ENCODE measurements around the gene MARF1. TPM values are rescaled to one million over a fixed set of nuclear protein-coding genes. Genes with fewer than 3 reads are reported as not detected.

Gene MARF1
- total and polyA plus RNA-seq, 2 of the 8 experiments (the other 6 are each of a cell fraction or from before 2014, with no cell fraction given) = 5.6 to 31.4 TPM

DNA sequence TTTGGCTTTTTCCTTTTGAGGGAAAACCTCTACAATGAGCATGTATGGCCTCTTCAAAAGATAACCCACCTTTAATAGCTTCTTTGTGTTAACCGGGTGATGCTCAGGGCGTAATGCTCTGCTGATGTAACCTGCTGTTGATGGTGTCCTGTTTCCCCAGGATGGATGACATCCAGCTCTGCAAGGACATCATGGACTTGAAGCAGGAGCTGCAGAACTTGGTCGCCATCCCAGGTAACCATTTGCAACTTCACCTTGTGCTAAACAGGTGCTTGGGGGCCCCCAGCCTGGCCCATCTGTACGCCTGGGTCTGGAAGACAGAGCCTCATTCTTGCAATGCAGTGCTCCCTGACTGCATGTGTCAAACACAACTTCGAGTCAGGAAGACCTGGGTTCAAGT lies 75.1 kb downstream of the MARF1 start:
- Histone ChIP-seq H3K23me2 (ENCODE audit: low read depth, low read length) (no peaks in the 10 kb centered on the region), H4K91ac (replicated peaks; ENCODE audit: insufficient read length, low read length) (no peak overlapping the region), H3K79me2 (ENCODE audit: control insufficient read depth in 1 of 2, insufficient read depth in 2 of 2, low read length in 2 of 2) (no peaks in the 10 kb centered on the region), H2BK12ac (ENCODE audit: low read depth, low read length) (no peak overlapping the region), H2BK20ac (ENCODE audit: low read length) (no peak overlapping the region), H4K20me1 (replicated peaks in 1 of 2; ENCODE audit: control insufficient read depth in 1 of 2, insufficient read depth in 2 of 2, low read length in 2 of 2) (peaks cover 0 to 3% of the 10 kb centered on the region in 2 experiments), H2AK5ac (ENCODE audit: low read depth, low read length) (no peak overlapping the region), H3K79me1 (ENCODE audit: low read depth, low read length) (no peaks in the 10 kb centered on the region), H3K27me3 (replicated peaks in 1 of 4; ENCODE audit: control insufficient read depth in 3 of 4, extremely low read depth in 1 of 4, insufficient read depth in 3 of 4, low read length in 3 of 4) (no peaks in the 10 kb centered on the region), H3K56ac (replicated peaks; ENCODE audit: insufficient read length, low read depth, low read length) (no peak overlapping the region), H3K4me3 (ENCODE audit: extremely low read depth in 1 of 4, insufficient read depth in 2 of 4, low read depth in 3 of 4, low read length in 4 of 4) (no peak overlapping the region), H3K4me1 (replicated peaks in 1 of 4; ENCODE audit: control insufficient read depth in 3 of 4, insufficient read depth in 4 of 4, low read length in 3 of 4) (peaks cover 2 to 10% (median 4%) of the 10 kb centered on the region in 4 experiments; a peak in 3 of 7 replicates), H3K9ac (replicated peaks in 1 of 4; ENCODE audit: extremely low read depth in 1 of 4, low read depth in 3 of 4, low read length in 3 of 4) (no peak overlapping the region), H3K18ac (ENCODE audit: extremely low read depth, low read length) (no peak overlapping the region), H3K36me3 (ENCODE audit: control insufficient read depth in 2 of 4, insufficient read depth in 4 of 4, low read length in 3 of 4) (no peaks in the 10 kb centered on the region), H3K9me3 (ENCODE audit: insufficient read depth in 2 of 2, low read depth in 1 of 2, low read length in 1 of 2) (no peaks in the 10 kb centered on the region), H3K4me2 (ENCODE audit: insufficient read depth in 1 of 2, low read depth in 2 of 2, low read length in 2 of 2) (no peak overlapping the region), H2BK5ac (ENCODE audit: low read depth, low read length) (no peak overlapping the region), H3K14ac (ENCODE audit: insufficient read length) (no peak overlapping the region), H2BK15ac (ENCODE audit: low read length) (no peak overlapping the region), H4K8ac (ENCODE audit: extremely low read depth, insufficient read depth, low read length) (no peak overlapping the region), H2AFZ (ENCODE audit: low read length) (no peak overlapping the region), H3K23ac (ENCODE audit: insufficient read length) (no peak overlapping the region), H2BK120ac (replicated peaks; ENCODE audit: low read depth, low read length) (no peak overlapping the region), H3K4ac (replicated peaks; ENCODE audit: insufficient read length, low read depth, low read length) (no peak overlapping the region), H4K5ac (ENCODE audit: insufficient read length, low read depth, low read length) (no peak overlapping the region), H3K27ac (ENCODE audit: low read depth, low read length) (no peak overlapping the region)
- CTCF ChIA-PET (ENCODE audit: partially characterized antibody) = interaction anchor here (0.5 to 1.4 kb wide), 3 partner anchors 12 to 133 kb away, joined by 3 to 4 read pairs (median 4); no protein-coding TSS in a partner anchor
- WGBS, 2 experiments (ENCODE audit: extremely low coverage in 1 of 2, insufficient coverage in 1 of 2, insufficient read length in 1 of 2, insufficient replicate concordance in 2 of 2, low coverage in 1 of 2, low lambda C conversion rate in 2 of 2, missing lambda C conversion rate in 1 of 2) = 89% methylated on average over 5 of the region's 5 CpGs; no CpG with 5 or more reads in 1 of the 2 experiments
- DNase-seq (ENCODE audit: low read depth in 1 of 2, low spot score in 2 of 2) (no peak), FAIRE-seq (no peak)
- POLR2A ChIA-PET (ENCODE audit: partially characterized antibody) = interaction anchor here (0.6 kb wide), 1 partner anchor 189 kb away, joined by 3 read pairs; no protein-coding TSS in a partner anchor
- TF ChIP-seq KDM5A (IDR thresholded peaks at IDR 0.05; ENCODE audit: low read length) = no peak
- no peak for TF ChIP-seq SRF (IDR thresholded peaks at IDR 0.05; ENCODE audit: low read depth, low read length)
- no peak for TF ChIP-seq POLR2A (IDR thresholded peaks at IDR 0.05; ENCODE audit: control extremely low read depth in 1 of 2, low read depth in 2 of 2, low read length in 2 of 2)
- no peak for TF ChIP-seq RBBP5 (IDR thresholded peaks at IDR 0.05; ENCODE audit: borderline replicate concordance, low read depth, low read length)
- TF ChIP-seq CREB1 (IDR thresholded peaks at IDR 0.05) = no peak
- TF ChIP-seq TBP (IDR thresholded peaks at IDR 0.05; ENCODE audit: low read depth, low read length) = no peak
- TF ChIP-seq BRCA1 (IDR thresholded peaks at IDR 0.05; ENCODE audit: low read depth, low read length) = no peak
- no peak for TF ChIP-seq NRF1 (IDR thresholded peaks at IDR 0.05; ENCODE audit: low read depth, low read length)
- TF ChIP-seq SIRT6 (IDR thresholded peaks at IDR 0.05; ENCODE audit: low read length) = no peak
- TF ChIP-seq PHF8 (conservative IDR thresholded peaks at IDR 0.05; ENCODE audit: low read depth, low read length) = no peak
- no peak for TF ChIP-seq HDAC2 (IDR thresholded peaks at IDR 0.05; ENCODE audit: borderline replicate concordance in 1 of 2, low read depth in 2 of 2, low read length in 2 of 2)
- TF ChIP-seq MAFK (IDR thresholded peaks at IDR 0.05; ENCODE audit: low read depth, low read length) = no peak
- no peak for TF ChIP-seq GTF2F1 (IDR thresholded peaks at IDR 0.05; ENCODE audit: borderline replicate concordance, low read depth, low read length)

Data from H1 (cell line).